SHP77 treated with DMSO at 0.1 percent for 48 hours (cell line): Measurements from ENCODE around the gene GNPDA1.

ENCODE experiments used
- DNase-seq: peaks from one replicate; lab custom pipeline; 2025; lab: John Stamatoyannopoulos, UW

Gene GNPDA1

GRCh38 chr5:142023836-142024235 lies 11.0 kb upstream of the GNPDA1 start:
- no peak for DNase-seq

GRCh38 chr5:142020122-142020659 lies 7.4 kb upstream of the GNPDA1 start:
- no peak for DNase-seq

GRCh38 chr5:142017832-142018427 lies 5.1 kb upstream of the GNPDA1 start:
- DNase-seq, result no peak

- no peak for DNase-seq
Measured at GRCh38 chr5:142016556-142016955, 3.7 kb upstream of the GNPDA1 start.

- DNase-seq, result no peak
Measured at GRCh38 chr5:142015781-142016533, 3.1 kb upstream of the GNPDA1 start.

- no peak for DNase-seq
Measured at GRCh38 chr5:142014911-142015584, 2.2 kb upstream of the GNPDA1 start.

GRCh38 chr5:142013734-142014521 lies 1.1 kb upstream of the GNPDA1 start:
- DNase-seq, result no peak

GRCh38 chr5:142012186-142012785 lies 541 bp downstream of the GNPDA1 start:
- DNase-seq, result no peak

- no peak for DNase-seq
Measured at GRCh38 chr5:142011572-142012185, 1.1 kb downstream of the GNPDA1 start.

GRCh38 chr5:142009886-142010285 lies 2.9 kb downstream of the GNPDA1 start:
- no peak for DNase-seq

GRCh38 chr5:142008813-142009212 lies 4.0 kb downstream of the GNPDA1 start:
- DNase-seq, result no peak

GRCh38 chr5:142007237-142007544 lies 5.6 kb downstream of the GNPDA1 start:
- no peak for DNase-seq

- DNase-seq, result no peak
Measured at GRCh38 chr5:142006363-142007236, 6.2 kb downstream of the GNPDA1 start.

GRCh38 chr5:142003266-142003800 lies 9.5 kb downstream of the GNPDA1 start:
- no peak for DNase-seq

- DNase-seq, result no peak
Measured at GRCh38 chr5:142000704-142001484, 11.9 kb downstream of the GNPDA1 start.

GRCh38 chr5:142000173-142000572 lies 12.7 kb downstream of the GNPDA1 start:
- DNase-seq, result no peak

GRCh38 chr5:141997358-141997960 lies 15.4 kb downstream of the GNPDA1 start:
- no peak for DNase-seq

- DNase-seq, result no peak
Measured at GRCh38 chr5:141995656-141996055, 17.2 kb downstream of the GNPDA1 start.
